MM.1S (cell line): Measurements from ENCODE around the gene DNAJC17.

Experiments
- DNase-seq: peaks from one replicate; pipeline ENCODE4 v3.0.0-alpha.2; 2015
- H2AFZ ChIP-seq: fragments of 300-600 bp; sonication (generic); 2 replicates; pipeline ENCODE4 v1.6.0; 2016; ENCODE audit warnings: antibody characterized with exemption, low read length
- H3F3A ChIP-seq: fragments of 300-600 bp; sonication (generic); 2 replicates; pipeline ENCODE4 v1.6.1; 2016; ENCODE audit warnings: mild to moderate bottlenecking, antibody characterized with exemption, low read length, moderate library complexity, mixed read lengths; ENCODE audit not compliant: insufficient read depth
- H3K27ac ChIP-seq: fragments of 300-600 bp; sonication (generic); 2 replicates; pipeline ENCODE4 v1.5.1; 2016; ENCODE audit warnings: mild to moderate bottlenecking, low read length
- H3K27me3 ChIP-seq: fragments of 300-600 bp; sonication (generic); replicated peaks from 2 replicates; pipeline ENCODE4 v1.6.0; 2016; ENCODE audit warnings: low read length; ENCODE audit not compliant: insufficient read depth
- H3K36me3 ChIP-seq: fragments of 300-600 bp; sonication (generic); replicated peaks from 2 replicates; pipeline ENCODE4 v1.6.1; 2016; ENCODE audit warnings: mild to moderate bottlenecking, low read length, mixed read lengths; ENCODE audit not compliant: insufficient read depth
- H3K4me1 ChIP-seq: fragments of 300-600 bp; sonication (generic); 2 replicates; pipeline ENCODE4 v1.6.1; 2016; ENCODE audit warnings: low read length, mixed read lengths
- H3K4me2 ChIP-seq: fragments of 300-600 bp; sonication (generic); 2 replicates; pipeline ENCODE4 v1.6.0; 2016; ENCODE audit warnings: low read depth, low read length
- H3K4me3 ChIP-seq: fragments of 300-600 bp; sonication (generic); 2 replicates; pipeline ENCODE4 v1.5.1; 2016; ENCODE audit warnings: low read length, mixed read lengths
- H3K79me2 ChIP-seq: fragments of 300-600 bp; sonication (generic); 2 replicates; pipeline ENCODE4 v1.6.1; 2016; ENCODE audit warnings: mixed run types, low read length, mixed read lengths
- H3K9ac ChIP-seq: fragments of 300-600 bp; sonication (generic); 2 replicates; pipeline ENCODE4 v1.6.1; 2016; ENCODE audit warnings: low read length, mixed read lengths
- H3K9me2 ChIP-seq: fragments of 300-600 bp; sonication (generic); replicated peaks from 2 replicates; pipeline ENCODE4 v1.6.1; 2016; ENCODE audit warnings: mild to moderate bottlenecking, low read length, mixed read lengths; ENCODE audit not compliant: insufficient read depth
- H3K9me3 ChIP-seq: fragments of 300-600 bp; sonication (generic); replicated peaks from 2 replicates; pipeline ENCODE4 v1.6.1; 2016; ENCODE audit warnings: mild to moderate bottlenecking, low read length, mixed read lengths; ENCODE audit not compliant: insufficient read depth
- H4K20me1 ChIP-seq: fragments of 300-600 bp; sonication (generic); 2 replicates; pipeline ENCODE4 v1.6.1; 2016; ENCODE audit warnings: mild to moderate bottlenecking, low read length, moderate library complexity, mixed read lengths; ENCODE audit not compliant: insufficient read depth
- EZH2 ChIP-seq: fragments of 300-600 bp; sonication (generic); optimal IDR thresholded peaks from 2 replicates; pipeline ENCODE3; 2017; ENCODE audit warnings: low read depth, mild to moderate bottlenecking, antibody characterized with exemption, low read length, mixed read lengths
- EZH2phosphoT487 ChIP-seq: fragments of 300-600 bp; sonication (generic); IDR thresholded peaks from 2 replicates; pipeline ENCODE4 v1.6.1; 2018; ENCODE audit warnings: antibody characterized with exemption, low read length
- TF ChIP-seq, protein P1 (sequence below): fragments of 300-600 bp; sonication (generic); IDR thresholded peaks from 2 replicates; pipeline ENCODE4 v1.5.1; 2016; ENCODE audit warnings: antibody characterized with exemption, low read length, mixed read lengths

Gene DNAJC17

DNA sequence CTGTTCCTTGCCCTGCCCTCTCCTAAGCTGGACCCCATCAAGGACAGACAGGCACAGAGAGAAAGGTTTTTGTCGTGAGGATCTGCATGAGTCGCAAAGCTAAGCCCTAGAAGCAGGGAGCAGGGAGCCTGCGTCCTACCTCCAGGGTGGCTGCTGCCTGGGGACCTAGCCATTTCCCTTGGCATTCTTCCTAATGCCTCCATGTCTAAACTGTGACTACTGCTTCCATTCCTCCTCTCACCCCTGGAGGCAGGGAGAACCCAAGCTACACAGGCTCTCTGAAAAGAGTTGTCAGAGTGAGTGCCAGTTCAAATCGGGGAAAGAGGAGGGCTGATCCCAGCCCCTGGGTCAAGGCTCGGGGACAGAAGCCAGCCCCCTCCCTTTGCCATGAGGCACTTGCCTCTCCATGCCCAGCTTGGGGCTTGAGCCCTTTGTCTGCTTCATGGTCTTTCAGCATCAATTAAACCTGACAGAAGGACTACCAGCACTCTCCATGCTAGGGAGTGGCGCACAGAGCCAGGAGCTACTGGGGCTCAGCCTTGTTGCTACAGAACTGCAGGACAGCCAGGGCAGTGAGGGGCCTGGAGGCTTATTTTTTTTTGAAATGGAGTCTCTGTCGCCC, 41.0 kb downstream of the DNAJC17 start:
- no peak overlapping the region for H2AFZ ChIP-seq
- H3K4me1 ChIP-seq = peaks cover 22% of the 10 kb centered on the region
- H3F3A ChIP-seq = peaks cover 19% of the 10 kb centered on the region
- H3K27ac ChIP-seq = no peak overlapping the region
- H3K27me3 ChIP-seq = no peaks in the 10 kb centered on the region
- no peak for DNase-seq
- H3K9me3 ChIP-seq = no peaks in the 10 kb centered on the region
- TF ChIP-seq EZH2phosphoT487 (no peak), EZH2 (no peak)
- TF ChIP-seq, protein P1, sequence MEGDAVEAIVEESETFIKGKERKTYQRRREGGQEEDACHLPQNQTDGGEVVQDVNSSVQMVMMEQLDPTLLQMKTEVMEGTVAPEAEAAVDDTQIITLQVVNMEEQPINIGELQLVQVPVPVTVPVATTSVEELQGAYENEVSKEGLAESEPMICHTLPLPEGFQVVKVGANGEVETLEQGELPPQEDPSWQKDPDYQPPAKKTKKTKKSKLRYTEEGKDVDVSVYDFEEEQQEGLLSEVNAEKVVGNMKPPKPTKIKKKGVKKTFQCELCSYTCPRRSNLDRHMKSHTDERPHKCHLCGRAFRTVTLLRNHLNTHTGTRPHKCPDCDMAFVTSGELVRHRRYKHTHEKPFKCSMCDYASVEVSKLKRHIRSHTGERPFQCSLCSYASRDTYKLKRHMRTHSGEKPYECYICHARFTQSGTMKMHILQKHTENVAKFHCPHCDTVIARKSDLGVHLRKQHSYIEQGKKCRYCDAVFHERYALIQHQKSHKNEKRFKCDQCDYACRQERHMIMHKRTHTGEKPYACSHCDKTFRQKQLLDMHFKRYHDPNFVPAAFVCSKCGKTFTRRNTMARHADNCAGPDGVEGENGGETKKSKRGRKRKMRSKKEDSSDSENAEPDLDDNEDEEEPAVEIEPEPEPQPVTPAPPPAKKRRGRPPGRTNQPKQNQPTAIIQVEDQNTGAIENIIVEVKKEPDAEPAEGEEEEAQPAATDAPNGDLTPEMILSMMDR = no peak
- H3K4me3 ChIP-seq = no peak overlapping the region
- H3K79me2 ChIP-seq = no peaks in the 10 kb centered on the region
- H3K4me2 ChIP-seq = no peak overlapping the region
- no peaks in the 10 kb centered on the region for H3K9me2 ChIP-seq
- H3K9ac ChIP-seq = no peak overlapping the region
- H4K20me1 ChIP-seq = no peaks in the 10 kb centered on the region
- no peaks in the 10 kb centered on the region for H3K36me3 ChIP-seq

DNA sequence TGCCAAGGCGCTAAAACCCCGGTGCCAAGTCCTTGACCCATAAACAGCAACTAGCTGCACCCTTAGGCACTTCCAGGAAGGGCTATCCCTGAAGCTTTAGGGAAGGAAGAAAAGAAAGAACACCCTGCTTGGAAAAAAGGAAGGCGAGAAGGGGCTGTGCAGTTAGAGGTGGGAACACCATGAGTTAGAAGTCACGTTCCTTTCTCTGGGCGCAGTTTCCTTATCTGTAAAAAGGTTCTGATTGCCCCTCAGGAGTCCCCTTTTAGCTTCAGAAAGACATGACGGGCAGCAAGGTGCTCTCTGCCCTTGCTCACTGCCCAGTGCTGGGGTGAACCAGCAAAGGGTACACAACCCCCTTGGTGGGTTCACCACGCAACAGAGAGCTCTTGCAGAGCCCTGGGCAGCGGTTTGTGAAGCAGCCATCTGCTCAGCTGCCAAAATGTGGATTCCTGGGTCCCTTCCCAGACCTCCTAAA, 42.6 kb downstream of the DNAJC17 start:
- Histone ChIP-seq H3F3A (peaks cover 19% of the 10 kb centered on the region), H3K4me1 (peaks cover 22% of the 10 kb centered on the region)

DNA sequence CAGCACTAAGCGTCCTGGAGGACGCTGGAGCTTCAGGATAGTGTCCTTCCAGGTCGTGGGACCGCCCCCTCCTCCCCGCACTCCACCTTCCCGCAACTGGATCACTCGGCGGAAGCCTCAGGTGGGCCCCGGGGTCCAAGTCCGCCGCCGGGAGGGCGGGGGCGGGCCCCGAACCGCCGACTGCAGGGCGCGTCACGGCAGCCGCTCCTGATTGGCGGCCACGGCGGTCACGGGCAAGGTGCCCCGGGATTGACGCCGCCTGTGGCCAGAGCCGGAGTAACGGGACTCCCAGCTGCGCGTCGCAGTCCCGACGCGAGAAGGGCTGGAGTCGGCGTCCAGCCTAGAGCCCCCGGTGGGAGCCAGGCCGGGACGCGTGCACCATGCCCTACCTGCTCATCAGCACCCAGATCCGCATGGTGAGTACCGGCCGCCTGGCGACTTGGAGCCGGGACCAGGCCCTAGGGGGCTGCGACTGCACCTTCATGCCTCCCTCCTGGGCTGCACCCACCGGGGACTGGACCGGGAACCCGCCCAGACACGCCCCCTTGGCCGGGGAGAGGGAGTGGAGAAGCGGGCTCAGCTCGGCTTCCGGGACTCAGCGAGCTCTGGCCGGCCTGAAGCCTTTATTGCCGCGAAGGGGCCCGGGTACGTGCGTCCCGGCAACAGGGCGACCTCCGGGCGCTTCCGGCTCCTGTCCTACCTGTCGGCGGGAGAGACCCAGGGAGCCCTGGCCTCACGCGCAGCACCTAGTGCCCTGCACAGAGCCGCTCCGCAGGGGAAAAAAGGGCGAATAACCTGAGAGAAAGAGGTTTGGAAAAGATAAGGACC, 43.3 kb downstream of the DNAJC17 start, which contains the start of gene GCHFR:
Gene GCHFR, plus strand, starts transcription at position 268 of the 828 bp plus-strand sequence. Its CDS starts 113 bp downstream, at position 381.
- Histone ChIP-seq H3K9me3 (no peaks in the 10 kb centered on the region), H3K9me2 (no peaks in the 10 kb centered on the region), H2AFZ (peak within 1 kb of the TSS; percentile 88), H3K79me2 (no peaks in the 10 kb centered on the region), H3K27ac (no peak within 1 kb of the TSS), H3K4me1 (peaks cover 22% of the 10 kb centered on the region), H4K20me1 (no peaks in the 10 kb centered on the region), H3K4me3 (peak within 1 kb of the TSS; percentile 70), H3K27me3 (no peaks in the 10 kb centered on the region), H3K4me2 (peak within 1 kb of the TSS; percentile 78), H3K36me3 (no peaks in the 10 kb centered on the region), H3F3A (peaks cover 19% of the 10 kb centered on the region), H3K9ac (peak within 1 kb of the TSS; percentile 41; the same call in 1 of the 2 replicates)
- TF ChIP-seq, protein P1 = peak; percentile 27
- TF ChIP-seq EZH2 = no peak
- no peak for TF ChIP-seq EZH2phosphoT487
- peak; percentile 71 for DNase-seq

More for the DNA sequence above, 42.6 kb downstream of the DNAJC17 start:
- H3K79me2 ChIP-seq = no peaks in the 10 kb centered on the region
- H3K9ac ChIP-seq = peak overlapping the region; percentile 41; the same call in 1 of the 2 replicates
- H3K4me3 ChIP-seq = peak overlapping the region; percentile 70
- H3K9me2 ChIP-seq = no peaks in the 10 kb centered on the region
- no peaks in the 10 kb centered on the region for H3K27me3 ChIP-seq
- peak overlapping the region; percentile 78 for H3K4me2 ChIP-seq
- TF ChIP-seq, protein P1 = no peak
- TF ChIP-seq EZH2phosphoT487 = no peak
- TF ChIP-seq EZH2 = no peak
- peak overlapping the region; percentile 88 for H2AFZ ChIP-seq
- H4K20me1 ChIP-seq = no peaks in the 10 kb centered on the region
- H3K27ac ChIP-seq = no peak overlapping the region
- H3K9me3 ChIP-seq = no peaks in the 10 kb centered on the region
- DNase-seq = no peak
- no peaks in the 10 kb centered on the region for H3K36me3 ChIP-seq
